Uterus (tissue), 2 donors: ENCODE results near the gene CYP2B6.
"Not testable (repeated sequence)": the region's sequence is repeated elsewhere in the genome, so short reads cannot be mapped to it uniquely, and the experiment has no call there.

Experiments
- POLR2A ChIP-seq, 2 donors: fragments of 450-650 bp; IDR thresholded peaks; one replicate each; pipeline ENCODE4 v1.6.1; 2016; ENCODE audit warnings: antibody characterized with exemption in 2 of 2, mild to moderate bottlenecking in 1 of 2, moderate library complexity in 1 of 2
- TF ChIP-seq, protein P1 (sequence below), 4 experiments: fragments of 200-600 bp in 2 of 4; fragments of 450-650 bp in 2 of 4; sonication (generic) in 2 of 4; IDR thresholded peaks; one replicate each; pipeline ENCODE4 v1.5.1; 2016 to 2019; ENCODE audit warnings: antibody characterized with exemption in 4 of 4, mild to moderate bottlenecking in 2 of 4, moderate library complexity in 1 of 4

GRCh38 chr19:40964361-40964760 lies 26.7 kb upstream of the CYP2B6 start:
- TF ChIP-seq, protein P1, sequence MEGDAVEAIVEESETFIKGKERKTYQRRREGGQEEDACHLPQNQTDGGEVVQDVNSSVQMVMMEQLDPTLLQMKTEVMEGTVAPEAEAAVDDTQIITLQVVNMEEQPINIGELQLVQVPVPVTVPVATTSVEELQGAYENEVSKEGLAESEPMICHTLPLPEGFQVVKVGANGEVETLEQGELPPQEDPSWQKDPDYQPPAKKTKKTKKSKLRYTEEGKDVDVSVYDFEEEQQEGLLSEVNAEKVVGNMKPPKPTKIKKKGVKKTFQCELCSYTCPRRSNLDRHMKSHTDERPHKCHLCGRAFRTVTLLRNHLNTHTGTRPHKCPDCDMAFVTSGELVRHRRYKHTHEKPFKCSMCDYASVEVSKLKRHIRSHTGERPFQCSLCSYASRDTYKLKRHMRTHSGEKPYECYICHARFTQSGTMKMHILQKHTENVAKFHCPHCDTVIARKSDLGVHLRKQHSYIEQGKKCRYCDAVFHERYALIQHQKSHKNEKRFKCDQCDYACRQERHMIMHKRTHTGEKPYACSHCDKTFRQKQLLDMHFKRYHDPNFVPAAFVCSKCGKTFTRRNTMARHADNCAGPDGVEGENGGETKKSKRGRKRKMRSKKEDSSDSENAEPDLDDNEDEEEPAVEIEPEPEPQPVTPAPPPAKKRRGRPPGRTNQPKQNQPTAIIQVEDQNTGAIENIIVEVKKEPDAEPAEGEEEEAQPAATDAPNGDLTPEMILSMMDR (IDR thresholded peaks at IDR 0.05): not testable (repeated sequence)
- not testable (repeated sequence) for TF ChIP-seq POLR2A (IDR thresholded peaks at IDR 0.05)
